Osteocyte (in vitro differentiated cells): ENCODE measurements around the gene PITPNM3. TPM values are rescaled to one million over a fixed set of nuclear protein-coding genes. Genes with fewer than 3 reads are reported as not detected.

ENCODE experiments used
- DNase-seq: peaks from one replicate; pipeline ENCODE4 v3.0.0; 2021; ENCODE audit warnings: mixed read lengths; ENCODE audit not compliant: unreplicated experiment; ENCODE audit errors: extremely low spot score
- H3K27ac Mint-ChIP-seq: one replicate; pipeline ENCODE4 v1.8.0; 2021; ENCODE audit warnings: mild to moderate bottlenecking, mixed read lengths; ENCODE audit not compliant: unreplicated experiment
- H3K27me3 Mint-ChIP-seq: one replicate; pipeline ENCODE4 v1.8.0; 2021; ENCODE audit warnings: mixed read lengths; ENCODE audit not compliant: unreplicated experiment
- H3K36me3 Mint-ChIP-seq: one replicate; pipeline ENCODE4 v1.8.0; 2021; ENCODE audit warnings: mixed read lengths; ENCODE audit not compliant: unreplicated experiment
- H3K4me1 Mint-ChIP-seq: one replicate; pipeline ENCODE4 v1.8.0; 2021; ENCODE audit warnings: mixed read lengths; ENCODE audit not compliant: unreplicated experiment
- H3K4me3 Mint-ChIP-seq: one replicate; pipeline ENCODE4 v1.8.0; 2021; ENCODE audit warnings: mild to moderate bottlenecking, moderate library complexity, mixed read lengths; ENCODE audit not compliant: unreplicated experiment
- H3K9me3 Mint-ChIP-seq: one replicate; pipeline ENCODE4 v1.8.0; 2021; ENCODE audit warnings: mixed read lengths; ENCODE audit not compliant: unreplicated experiment
- total RNA-seq: library from RNA; stranded (reverse); gene quantifications from 2 replicates; pipeline ENCODE4 v1.2.1, GENCODE V29; 2021
- TF ChIP-seq, protein P1 (sequence below): fragments of 200-600 bp; sonication (generic); IDR thresholded peaks from 2 replicates; pipeline ENCODE4 v1.5.0; 2021; ENCODE audit warnings: antibody characterized with exemption, mild to moderate bottlenecking, moderate library complexity

PITPNM3 gene
- total RNA-seq, 1 donor from 2014 or later = 0.94 TPM

DNA sequence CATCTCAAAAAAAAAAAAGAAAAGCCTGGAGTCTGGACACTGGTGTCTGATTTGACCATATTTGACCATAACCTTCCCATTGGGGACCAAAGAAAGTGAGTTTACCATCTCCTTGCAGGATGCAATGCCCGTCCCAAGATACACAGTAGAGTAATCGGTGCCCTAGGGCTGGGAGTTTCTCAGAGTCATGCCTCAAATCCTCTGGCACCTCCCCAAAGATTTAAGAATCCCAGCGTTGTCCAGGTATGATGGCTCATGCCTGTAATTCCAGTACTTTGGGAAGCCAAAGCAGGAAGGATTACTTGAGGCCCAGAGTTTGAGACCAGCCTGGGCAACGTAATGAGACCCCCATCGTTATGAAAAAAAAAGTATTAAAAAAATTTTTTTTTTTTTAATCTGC lies 5.0 kb downstream of the PITPNM3 start:
- Mint-ChIP-seq H3K4me1 (peaks cover 14% of the 10 kb centered on the region), H3K27ac (no peak overlapping the region), H3K9me3 (no peaks in the 10 kb centered on the region), H3K27me3 (peaks cover 28% of the 10 kb centered on the region), H3K36me3 (no peaks in the 10 kb centered on the region), H3K4me3 (no peak overlapping the region)
- TF ChIP-seq, protein P1, sequence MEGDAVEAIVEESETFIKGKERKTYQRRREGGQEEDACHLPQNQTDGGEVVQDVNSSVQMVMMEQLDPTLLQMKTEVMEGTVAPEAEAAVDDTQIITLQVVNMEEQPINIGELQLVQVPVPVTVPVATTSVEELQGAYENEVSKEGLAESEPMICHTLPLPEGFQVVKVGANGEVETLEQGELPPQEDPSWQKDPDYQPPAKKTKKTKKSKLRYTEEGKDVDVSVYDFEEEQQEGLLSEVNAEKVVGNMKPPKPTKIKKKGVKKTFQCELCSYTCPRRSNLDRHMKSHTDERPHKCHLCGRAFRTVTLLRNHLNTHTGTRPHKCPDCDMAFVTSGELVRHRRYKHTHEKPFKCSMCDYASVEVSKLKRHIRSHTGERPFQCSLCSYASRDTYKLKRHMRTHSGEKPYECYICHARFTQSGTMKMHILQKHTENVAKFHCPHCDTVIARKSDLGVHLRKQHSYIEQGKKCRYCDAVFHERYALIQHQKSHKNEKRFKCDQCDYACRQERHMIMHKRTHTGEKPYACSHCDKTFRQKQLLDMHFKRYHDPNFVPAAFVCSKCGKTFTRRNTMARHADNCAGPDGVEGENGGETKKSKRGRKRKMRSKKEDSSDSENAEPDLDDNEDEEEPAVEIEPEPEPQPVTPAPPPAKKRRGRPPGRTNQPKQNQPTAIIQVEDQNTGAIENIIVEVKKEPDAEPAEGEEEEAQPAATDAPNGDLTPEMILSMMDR = no peak
- no peak for DNase-seq

DNA sequence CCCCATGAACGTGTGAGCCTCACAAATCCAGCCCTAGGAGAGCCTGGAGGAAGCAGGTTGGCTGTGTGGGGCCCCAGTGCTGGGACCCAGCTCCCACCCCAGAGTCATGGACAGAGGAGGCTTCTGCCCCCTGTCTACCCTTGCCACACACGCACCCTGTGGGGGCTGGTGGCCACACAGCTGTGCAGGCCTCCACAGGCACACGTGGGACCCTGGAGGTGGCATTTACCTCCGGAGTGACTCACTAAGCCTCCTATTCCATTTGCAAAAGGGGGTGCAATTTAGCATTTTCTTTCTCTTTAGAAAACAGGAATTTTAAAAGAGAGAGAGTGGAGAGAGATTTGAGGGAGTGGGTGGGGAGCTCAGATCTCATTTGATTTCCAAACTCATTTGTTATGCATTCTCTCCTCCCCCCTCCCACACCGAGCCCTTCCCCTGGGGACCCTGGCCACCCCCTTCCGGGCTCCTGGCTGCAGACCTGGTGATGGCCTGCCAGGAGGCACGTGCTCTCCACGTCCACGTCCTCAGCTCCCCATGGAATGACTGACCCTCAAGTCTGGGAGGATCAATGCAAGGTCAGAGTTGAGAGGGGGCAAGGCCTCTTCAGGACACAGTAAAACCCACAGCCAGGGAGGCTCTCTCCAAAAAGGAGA lies 6.8 kb downstream of the PITPNM3 start:
- DNase-seq = no peak
- Mint-ChIP-seq H3K9me3 (no peaks in the 10 kb centered on the region), H3K4me1 (peaks cover 3% of the 10 kb centered on the region), H3K36me3 (no peaks in the 10 kb centered on the region), H3K27me3 (peaks cover 18% of the 10 kb centered on the region), H3K4me3 (no peak overlapping the region), H3K27ac (no peak overlapping the region)
- TF ChIP-seq, protein P1 = no peak

DNA sequence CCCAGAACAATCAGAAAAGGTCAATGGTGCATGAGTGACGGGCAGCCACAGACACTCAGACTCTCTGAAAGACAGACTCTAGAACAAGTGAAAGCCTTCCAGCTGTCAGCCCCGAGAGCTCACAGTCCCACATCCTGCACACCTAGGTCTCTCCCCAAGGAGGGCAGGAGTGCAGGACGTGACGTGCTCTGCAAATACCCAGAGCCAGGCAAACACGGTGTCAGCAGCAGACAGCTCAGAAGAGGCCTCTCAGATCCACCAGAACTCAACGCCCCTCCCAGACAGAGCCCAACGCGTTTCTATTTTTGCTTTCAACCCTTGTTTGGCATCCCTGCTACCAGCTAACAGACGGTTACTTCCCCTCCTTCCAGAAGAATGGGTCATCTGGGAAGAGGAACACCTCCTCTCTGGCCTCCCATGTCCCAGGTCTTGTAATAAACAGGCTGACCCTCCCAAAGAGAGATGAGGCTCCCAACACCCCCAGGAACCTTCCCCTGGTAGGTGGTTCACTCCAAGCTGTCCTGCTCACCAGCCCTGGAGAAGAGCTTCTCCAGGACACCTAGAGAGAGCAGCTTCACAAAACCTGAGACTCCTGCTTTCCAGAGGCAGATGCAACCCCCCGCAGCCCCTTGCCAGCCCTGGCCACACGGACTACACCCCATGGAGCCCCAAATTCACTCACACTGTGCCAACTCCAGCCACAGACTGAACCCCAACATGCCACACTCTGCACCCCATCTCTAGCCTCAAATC lies 7.6 kb downstream of the PITPNM3 start:
- Mint-ChIP-seq H3K4me1 (no peaks in the 10 kb centered on the region), H3K27ac (no peak overlapping the region), H3K27me3 (peaks cover 10% of the 10 kb centered on the region), H3K4me3 (no peak overlapping the region), H3K9me3 (no peaks in the 10 kb centered on the region), H3K36me3 (no peaks in the 10 kb centered on the region)
- TF ChIP-seq, protein P1 = no peak
- DNase-seq = no peak

DNA sequence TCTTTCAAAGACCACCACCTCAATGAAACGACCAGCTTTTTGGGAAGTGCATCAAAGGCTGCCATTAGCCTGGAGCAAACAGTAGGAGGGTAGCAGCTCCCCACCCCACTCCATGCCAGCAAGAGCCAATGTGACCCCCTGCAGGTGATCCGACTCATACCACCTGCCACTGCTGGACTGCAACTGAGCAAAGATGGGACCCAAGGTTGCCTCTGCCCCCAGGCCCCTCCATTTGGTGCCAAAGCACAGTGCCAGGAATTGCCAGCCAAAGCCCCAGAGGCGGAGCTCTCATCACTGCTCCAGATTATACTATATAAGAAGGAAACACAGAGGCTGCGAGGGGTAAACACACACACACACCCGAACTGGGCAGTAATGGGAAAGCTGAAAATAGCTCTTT lies 8.3 kb downstream of the PITPNM3 start:
- TF ChIP-seq, protein P1 = no peak
- no peak overlapping the region for H3K4me3 Mint-ChIP-seq
- no peaks in the 10 kb centered on the region for H3K9me3 Mint-ChIP-seq
- H3K27me3 Mint-ChIP-seq = peaks cover 3% of the 10 kb centered on the region
- H3K27ac Mint-ChIP-seq = no peak overlapping the region
- no peaks in the 10 kb centered on the region for H3K4me1 Mint-ChIP-seq
- no peak for DNase-seq
- no peaks in the 10 kb centered on the region for H3K36me3 Mint-ChIP-seq

DNA sequence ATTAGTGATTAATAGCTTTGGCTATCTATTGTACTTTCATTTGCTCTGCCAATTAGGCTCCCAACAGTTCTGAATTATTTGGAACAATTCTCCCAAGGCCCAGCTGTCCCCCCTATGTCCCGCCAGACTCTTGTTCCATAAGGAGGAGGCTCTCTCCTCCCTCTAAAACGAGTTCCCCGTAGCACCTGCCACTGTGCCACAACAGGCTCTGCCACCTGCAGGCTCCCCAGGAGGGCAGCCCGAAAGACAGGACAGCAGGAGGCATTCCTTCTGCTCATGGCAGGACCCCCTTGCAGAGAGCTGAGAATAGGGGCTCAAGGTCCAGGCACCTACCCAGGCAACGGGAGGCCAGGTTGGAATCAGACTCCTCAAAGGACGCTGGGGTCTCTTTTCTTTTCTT lies 9.0 kb downstream of the PITPNM3 start:
- Mint-ChIP-seq H3K4me3 (no peak overlapping the region), H3K36me3 (no peaks in the 10 kb centered on the region), H3K27ac (no peak overlapping the region), H3K9me3 (no peaks in the 10 kb centered on the region), H3K27me3 (peaks cover 3% of the 10 kb centered on the region), H3K4me1 (no peaks in the 10 kb centered on the region)
- TF ChIP-seq, protein P1 = no peak
- no peak for DNase-seq
